Measurements from ENCODE around the gene RAP1GDS1.

DNA sequence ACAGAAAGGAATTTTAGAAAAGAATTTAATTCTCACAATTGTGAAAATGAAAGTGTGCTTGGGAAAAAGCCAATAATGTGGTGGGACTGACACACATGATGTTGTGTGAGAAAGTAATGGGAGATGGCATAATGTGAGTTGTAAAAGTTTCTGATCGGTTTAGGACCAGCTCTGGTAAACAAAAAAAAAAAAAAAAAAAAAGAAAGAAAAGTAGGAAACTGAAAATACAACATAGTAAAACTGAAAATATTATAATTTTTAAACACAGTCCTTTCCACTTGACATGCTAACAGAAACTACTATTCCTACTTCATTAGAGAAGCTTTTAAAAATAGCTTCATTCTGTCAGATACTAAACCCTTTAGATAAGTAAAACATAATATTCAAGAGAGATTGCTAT is 28.2 kb downstream of the RAP1GDS1 start:
- no peak for TF ChIP-seq CTCF (IDR thresholded peaks at IDR 0.05; ENCODE audit: low read depth, low read length)
- no peak for TF ChIP-seq POLR2A (IDR thresholded peaks at IDR 0.05; ENCODE audit: extremely low read depth, insufficient read length)

Measured in NB4 (cell line).